Ovary (tissue), 10 donors: ENCODE results near the gene EPB41L1. TPM values are rescaled to one million over a fixed set of nuclear protein-coding genes. Genes with fewer than 3 reads are reported as not detected.

Experiments
- DNase-seq, 5 donors: peaks; one replicate each; pipeline ENCODE4 v3.0.0-alpha.2; 2019 to 2020
- H3K27ac ChIP-seq, 2 donors: fragments of 200-600 bp; one replicate each; pipeline versions ENCODE4 v1.5.1 to v1.8.0; 2019 to 2022
- H3K27me3 ChIP-seq: fragments of 200-600 bp; one replicate; pipeline ENCODE4 v1.8.0; 2022
- H3K36me3 ChIP-seq: fragments of 200-600 bp; sonication (generic); one replicate; pipeline ENCODE4 v1.5.1; 2019
- H3K4me1 ChIP-seq: one replicate; pipeline ENCODE4 v1.8.1; 2013; ENCODE audit warnings: mild to moderate bottlenecking, moderate library complexity; ENCODE audit not compliant: insufficient read depth
- H3K4me3 ChIP-seq: fragments of 200-600 bp; sonication (generic); one replicate; pipeline ENCODE4 v1.5.1; 2017
- H3K9me3 ChIP-seq, 2 donors: fragments of 200-600 bp in 1 of 2; sonication (generic) in 1 of 2; one replicate each; pipeline versions ENCODE4 v1.5.1 to v1.8.1; 2013 to 2019; ENCODE audit warnings: mild to moderate bottlenecking in 1 of 2, moderate library complexity in 1 of 2
- EP300 ChIP-seq: sonication (generic); formaldehyde crosslinking; IDR thresholded peaks from one replicate; pipeline ENCODE4 v1.6.1; 2017; ENCODE audit warnings: antibody characterized with exemption
- POLR2A ChIP-seq: fragments of 450-650 bp; IDR thresholded peaks from one replicate; pipeline ENCODE4 v1.6.1; 2017; ENCODE audit warnings: antibody characterized with exemption, mild to moderate bottlenecking, moderate library complexity
- WGBS, 3 donors: extraction: QIAGEN DNeasy Blood & Tissue Kit in 1 of 3; methylation state at CpG; one replicate each; pipeline versions ENCODE4 v1.1.5 to v1.1.7; 2013 to 2017; 5-methylcytosine and 5-hydroxymethylcytosine counted together
- intact Hi-C, 4 donors: fragments of 100-400 bp; cut with DNase I; formaldehyde crosslinking; loops; one replicate each; pipeline versions ENCODE4 v1.11.0 to v1.15.1; 2022 to 2023
- long read RNA-seq, 3 donors: library from polyadenylated mRNA in 2 of 3; unstranded in 2 of 3; transcript quantifications; one replicate each; pipeline ENCODE4 v2.0.0 and lab custom pipeline, GENCODE V29; 2021 to 2026
- polyA plus RNA-seq, 2 donors: library from polyadenylated mRNA; stranded (reverse); fragments of 200-250 nt in 1 of 2; fragments of 350-450 nt in 1 of 2; fragmentation: Illumina TruSeq in 1 of 2; extraction: RNeasy Lipid Tissue Mini Kit (QIAGEN cat#74804) in 1 of 2; gene quantifications; one replicate each; pipeline ENCODE4 v1.2.3, GENCODE V29; 2013 to 2014
- total RNA-seq, 7 donors: library from RNA; depleted of rRNA in 2 of 7; stranded (reverse); fragments of >200 nt in 2 of 7; fragmentation: NEBNext Ultra II Directional in 3 of 7; extraction: Animal tissue kit (Norgen Biotek cat#: 25700) in 3 of 7; gene quantifications; one replicate each; pipeline versions ENCODE4 v1.1.0 to v1.2.4, GENCODE V29; 2016 to 2023
- TF ChIP-seq, protein P1 (sequence below), 3 donors: fragments of 450-650 bp in 2 of 3; fragments of 200-600 bp in 1 of 3; IDR thresholded peaks; one replicate each; pipeline versions ENCODE4 v1.5.1 to v1.8.0; 2016 to 2022; ENCODE audit warnings: antibody characterized with exemption in 3 of 3, mild to moderate bottlenecking in 1 of 3
- donor health status: DM: no; HTN: no; CAD: no; lungs with moderate emphysema.
- donor health status: DM: no; HTN: no; CAD: no.
- donor health status: Bipolar disorder and iron deficiency.
- donor health status: DM: yes; HTN: yes; CAD: no.
- donor health status: DM: no; HTN: no; CAD: no.
- donor health status: DM: yes; HTN: yes; CAD: no.

The EPB41L1 gene
- 10 to 100 TPM; 23.4 to 81.4 (median 63.2) TPM for total RNA-seq
- 100 to 1,000 TPM in 1 of 2 donors, 10 to 100 TPM in 1; 23.8 to 207 TPM for polyA plus RNA-seq
- long read RNA-seq, donor 1, partial matches to known transcripts, result 17 of 40 reads
- long read RNA-seq, donor 1, other reads (novel, unspliced or antisense), result 23 of 40 reads
- long read RNA-seq, donor 2, result 0 reads
- long read RNA-seq, donor 3, partial matches to known transcripts, result 14 of 40 reads
- long read RNA-seq, donor 3, other reads (novel, unspliced or antisense), result 26 of 40 reads

GRCh38 chr20:36154700-36155628, at the start of gene EPB41L1:
Gene EPB41L1 (plus strand): TSS chr20:36154740. CDS start chr20:36173778, 19,038 bp downstream.
- H3K27me3 ChIP-seq, result no peaks in the 10 kb centered on the region
- no peaks in the 10 kb centered on the region for H3K36me3 ChIP-seq
- peak within 1 kb of the TSS; percentile 69 for H3K4me3 ChIP-seq
- no peak for TF ChIP-seq EP300
- TF ChIP-seq POLR2A, result no peak
- TF ChIP-seq, protein P1, sequence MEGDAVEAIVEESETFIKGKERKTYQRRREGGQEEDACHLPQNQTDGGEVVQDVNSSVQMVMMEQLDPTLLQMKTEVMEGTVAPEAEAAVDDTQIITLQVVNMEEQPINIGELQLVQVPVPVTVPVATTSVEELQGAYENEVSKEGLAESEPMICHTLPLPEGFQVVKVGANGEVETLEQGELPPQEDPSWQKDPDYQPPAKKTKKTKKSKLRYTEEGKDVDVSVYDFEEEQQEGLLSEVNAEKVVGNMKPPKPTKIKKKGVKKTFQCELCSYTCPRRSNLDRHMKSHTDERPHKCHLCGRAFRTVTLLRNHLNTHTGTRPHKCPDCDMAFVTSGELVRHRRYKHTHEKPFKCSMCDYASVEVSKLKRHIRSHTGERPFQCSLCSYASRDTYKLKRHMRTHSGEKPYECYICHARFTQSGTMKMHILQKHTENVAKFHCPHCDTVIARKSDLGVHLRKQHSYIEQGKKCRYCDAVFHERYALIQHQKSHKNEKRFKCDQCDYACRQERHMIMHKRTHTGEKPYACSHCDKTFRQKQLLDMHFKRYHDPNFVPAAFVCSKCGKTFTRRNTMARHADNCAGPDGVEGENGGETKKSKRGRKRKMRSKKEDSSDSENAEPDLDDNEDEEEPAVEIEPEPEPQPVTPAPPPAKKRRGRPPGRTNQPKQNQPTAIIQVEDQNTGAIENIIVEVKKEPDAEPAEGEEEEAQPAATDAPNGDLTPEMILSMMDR (IDR thresholded peaks at IDR 0.05), result no peak
- intact Hi-C loops, result no loop called here
- H3K9me3 ChIP-seq, result no peaks in the 10 kb centered on the region
- peak within 1 kb of the TSS; percentile 84 to 89 for H3K27ac ChIP-seq
- peaks cover 10% of the 10 kb centered on the region for H3K4me1 ChIP-seq
- 4 to 7% (median 6%) methylated on average over 32 to 51 of the region's 51 CpGs for WGBS, 3 donors
- peak in 4 of 5 donors; percentile 48 to 65 (median 57) for DNase-seq

DNA sequence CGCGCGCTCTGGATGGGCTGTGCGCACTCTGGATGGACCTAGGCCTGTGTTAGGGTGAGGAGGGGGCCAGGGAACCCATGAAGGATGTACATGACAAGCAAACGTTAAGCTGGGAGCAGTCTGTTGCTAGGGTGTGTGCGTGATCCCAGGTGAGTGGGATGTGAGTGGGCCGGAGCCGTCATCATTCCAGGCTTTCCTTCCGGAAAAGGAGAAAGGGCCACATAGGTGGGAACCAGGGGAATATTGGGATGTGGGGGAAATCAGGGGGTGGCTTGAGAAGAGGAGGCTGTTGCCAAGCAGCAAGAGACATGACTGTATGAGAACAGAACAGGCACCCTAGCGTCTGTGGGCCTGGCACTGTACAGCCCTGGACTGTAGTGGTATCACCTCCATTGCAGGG, 49.7 kb upstream of the EPB41L1 start:
- Histone ChIP-seq H3K4me3 (no peak overlapping the region), H3K4me1 (no peaks in the 10 kb centered on the region), H3K9me3 (no peaks in the 10 kb centered on the region), H3K27me3 (no peaks in the 10 kb centered on the region), H3K27ac (no peak overlapping the region), H3K36me3 (no peaks in the 10 kb centered on the region)
- TF ChIP-seq POLR2A (no peak), EP300 (no peak)
- TF ChIP-seq, protein P1 (IDR thresholded peaks at IDR 0.05), result no peak
- intact Hi-C loops, result no loop called here
- 93 to 94% (median 94%) methylated on average over 10 of the region's 10 CpGs for WGBS, 3 donors
- no peak for DNase-seq

DNA sequence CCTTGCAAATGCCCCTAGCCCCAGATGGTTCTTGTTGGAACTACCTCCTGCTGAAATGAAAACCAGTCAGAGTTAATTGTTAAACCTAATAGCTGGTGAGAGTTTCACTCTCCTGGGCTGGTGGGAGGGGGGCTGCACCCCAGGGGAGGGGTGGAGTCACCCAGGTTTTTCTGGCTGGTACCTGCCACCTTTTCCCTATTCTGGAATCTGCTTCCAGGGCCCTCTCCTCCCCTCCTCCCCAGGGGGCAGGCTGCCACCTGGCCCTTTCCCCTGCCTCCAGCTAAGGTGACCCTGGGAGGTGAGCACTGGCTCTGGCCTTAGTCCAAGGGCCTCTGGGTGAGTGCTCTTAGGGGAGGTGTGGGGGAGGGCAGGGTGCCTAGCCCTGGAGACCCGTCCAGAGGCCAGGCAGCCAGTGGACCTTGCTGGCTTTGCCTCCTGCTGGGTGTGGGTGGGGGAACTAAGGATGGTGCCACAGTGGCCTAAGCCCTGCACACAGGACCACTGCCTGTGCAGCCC, 48.8 kb upstream of the EPB41L1 start:
- TF ChIP-seq EP300, result no peak
- no peak for TF ChIP-seq POLR2A
- TF ChIP-seq, protein P1 (IDR thresholded peaks at IDR 0.05), result no peak
- intact Hi-C loops, result no loop called here
- H3K27me3 ChIP-seq, result no peaks in the 10 kb centered on the region
- no peak overlapping the region for H3K4me3 ChIP-seq
- no peak overlapping the region for H3K27ac ChIP-seq
- no peaks in the 10 kb centered on the region for H3K36me3 ChIP-seq
- H3K4me1 ChIP-seq, result no peaks in the 10 kb centered on the region
- DNase-seq, result no peak
- H3K9me3 ChIP-seq, result no peaks in the 10 kb centered on the region
- 67 to 79% (median 68%) methylated on average over 1 of the region's 1 CpG for WGBS, 3 donors

DNA sequence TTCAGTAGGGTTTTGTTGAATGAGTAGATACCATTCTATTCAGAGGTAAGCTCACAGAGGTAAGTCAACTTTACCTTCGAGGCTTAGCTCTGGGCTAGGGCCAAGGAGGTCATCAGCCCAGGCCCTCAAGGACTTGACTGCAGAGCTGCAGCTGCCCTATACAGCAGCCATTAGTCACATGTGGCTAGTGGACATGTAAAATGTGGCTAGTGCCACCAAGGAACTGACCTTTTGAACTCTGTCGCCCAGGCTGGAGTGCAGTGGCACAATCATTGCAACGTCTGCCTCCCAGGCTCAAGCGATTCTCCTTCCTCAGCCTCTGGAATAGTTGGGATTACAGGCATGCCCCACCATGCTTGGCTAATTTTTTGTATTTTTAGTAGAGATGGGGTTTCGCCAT, 47.9 kb upstream of the EPB41L1 start:
- Histone ChIP-seq H3K4me3 (no peak overlapping the region), H3K9me3 (no peaks in the 10 kb centered on the region), H3K4me1 (no peaks in the 10 kb centered on the region), H3K27ac (no peak overlapping the region), H3K36me3 (no peaks in the 10 kb centered on the region), H3K27me3 (no peaks in the 10 kb centered on the region)
- intact Hi-C loops, result no loop called here
- 93 to 96% (median 93%) methylated on average over 5 of the region's 5 CpGs for WGBS, 3 donors
- TF ChIP-seq, protein P1 (IDR thresholded peaks at IDR 0.05), result no peak
- no peak for TF ChIP-seq POLR2A
- TF ChIP-seq EP300, result no peak
- DNase-seq, result no peak
